Left cardiac atrium (tissue), 4 donors: ENCODE measurements around the gene HP1BP3. TPM values are rescaled to one million over a fixed set of nuclear protein-coding genes. Genes with fewer than 3 reads are reported as not detected.
A peak's percentile ranks its signal among the peaks of the same experiment; 100 is the strongest.

Experiments
- ATAC-seq, 2 donors: fragments of 200-7000 bp; cut with Tn5 transposase; one replicate each; pipeline ENCODE4 v1.9.1; 2020; ENCODE audit warnings: mild to moderate bottlenecking in 2 of 2, moderate library complexity in 2 of 2
- DNase-seq: peaks from one replicate; pipeline ENCODE4 v3.0.0-alpha.2; 2020
- intact Hi-C, 2 donors: fragments of 100-400 bp; cut with DNase I; formaldehyde crosslinking; loops; one replicate each; pipeline versions ENCODE4 v1.14.1 to v1.15.1; 2022 to 2023
- total RNA-seq, 2 donors: library from RNA; stranded (reverse); fragmentation: NEBNext Ultra II Directional; extraction: Animal tissue kit (Norgen Biotek cat#: 25700); gene quantifications; one replicate each; pipeline ENCODE4 v1.2.1, GENCODE V29; 2021
- donor health status: DM: no; HTN: yes; CAD: no.
- donor health status: DM: no; HTN: yes; CAD: no; lungs with severe emphysema.
- donor health status: DM: yes; HTN: yes; CAD: no.
- donor health status: Dilated cardiomyopathy.

Gene HP1BP3
- total RNA-seq, 2 donors from 2014 or later, result 128 to 133 TPM

GRCh38 chr1:20775700-20776099 lies 11.4 kb downstream of the HP1BP3 start:
- DNase-seq (no peak), ATAC-seq (no peak)
- intact Hi-C loops, result no loop called here

GRCh38 chr1:20771780-20772179 lies 15.3 kb downstream of the HP1BP3 start:
- ATAC-seq (no peak), DNase-seq (no peak)
- intact Hi-C loops, result no loop called here

- intact Hi-C loops, result no loop called here
- no peak for DNase-seq
- ATAC-seq, result no peak
Observed at GRCh38 chr1:20770314-20771087, 16.6 kb downstream of the HP1BP3 start.

- intact Hi-C loops, result no loop called here
- DNase-seq (no peak), ATAC-seq (peak in 1 of 2 donors; percentile 29)
Observed at GRCh38 chr1:20767271-20767670, 19.8 kb downstream of the HP1BP3 start.

- intact Hi-C loops, result no loop called here
- DNase-seq, result no peak
- no peak for ATAC-seq
Observed at GRCh38 chr1:20763417-20763816, 23.7 kb downstream of the HP1BP3 start.

- intact Hi-C loops, result no loop called here
- DNase-seq (no peak), ATAC-seq (no peak)
Observed at GRCh38 chr1:20760322-20760721, 26.8 kb downstream of the HP1BP3 start.

GRCh38 chr1:20753589-20753988 lies 33.5 kb downstream of the HP1BP3 start:
- no peak for DNase-seq
- no peak for ATAC-seq
- intact Hi-C loops, result no loop called here

- DNase-seq (no peak), ATAC-seq (no peak)
- intact Hi-C loops, result no loop called here
Observed at GRCh38 chr1:20751462-20751990, 35.6 kb downstream of the HP1BP3 start.

GRCh38 chr1:20742671-20743070 lies 44.4 kb downstream of the HP1BP3 start:
- ATAC-seq (no peak), DNase-seq (no peak)
- intact Hi-C loops, result no loop called here

- no peak for ATAC-seq
- intact Hi-C loops, result no loop called here
Observed at GRCh38 chr1:20740781-20741180, 46.3 kb downstream of the HP1BP3 start.

GRCh38 chr1:20739225-20739624 lies 47.9 kb downstream of the HP1BP3 start:
- intact Hi-C loops, result no loop called here
- DNase-seq (no peak), ATAC-seq (no peak)

More at GRCh38 chr1:20740781-20741180, 46.3 kb downstream of the HP1BP3 start:
- no peak for DNase-seq

GRCh38 chr1:20735581-20736111 lies 51.5 kb downstream of the HP1BP3 start:
- intact Hi-C loops, result no loop called here
- DNase-seq (no peak), ATAC-seq (no peak)

- intact Hi-C loops, result no loop called here
- ATAC-seq, result peak; percentile 1 to 9
Observed at GRCh38 chr1:20733360-20733975, 53.6 kb downstream of the HP1BP3 start.

GRCh38 chr1:20732588-20733359 lies 54.3 kb downstream of the HP1BP3 start, which contains the start of gene SH2D5:
SH2D5 (minus strand) TSS chr1:20732703; CDS start chr1:20728044, 4,659 bp downstream.
- ATAC-seq, result peak; percentile 66 to 83
- intact Hi-C loops, result no loop called here
- peak; percentile 75 for DNase-seq

More at GRCh38 chr1:20733360-20733975, 53.6 kb downstream of the HP1BP3 start:
- no peak for DNase-seq

- intact Hi-C loops, result no loop called here
- peak; percentile 80 to 88 for ATAC-seq
Observed at GRCh38 chr1:20732071-20732587, 55.0 kb downstream of the HP1BP3 start.

GRCh38 chr1:20731057-20731991 lies 55.8 kb downstream of the HP1BP3 start:
- DNase-seq (no peak), ATAC-seq (no peak)
- intact Hi-C loops, result no loop called here

More at GRCh38 chr1:20732071-20732587, 55.0 kb downstream of the HP1BP3 start:
- peak; percentile 67 for DNase-seq

GRCh38 chr1:20730690-20731056 lies 56.4 kb downstream of the HP1BP3 start:
- no peak for ATAC-seq
- no peak for DNase-seq
- intact Hi-C loops, result no loop called here
